ENCODE measurements around the gene ACTG1.

Gene ACTG1

DNA sequence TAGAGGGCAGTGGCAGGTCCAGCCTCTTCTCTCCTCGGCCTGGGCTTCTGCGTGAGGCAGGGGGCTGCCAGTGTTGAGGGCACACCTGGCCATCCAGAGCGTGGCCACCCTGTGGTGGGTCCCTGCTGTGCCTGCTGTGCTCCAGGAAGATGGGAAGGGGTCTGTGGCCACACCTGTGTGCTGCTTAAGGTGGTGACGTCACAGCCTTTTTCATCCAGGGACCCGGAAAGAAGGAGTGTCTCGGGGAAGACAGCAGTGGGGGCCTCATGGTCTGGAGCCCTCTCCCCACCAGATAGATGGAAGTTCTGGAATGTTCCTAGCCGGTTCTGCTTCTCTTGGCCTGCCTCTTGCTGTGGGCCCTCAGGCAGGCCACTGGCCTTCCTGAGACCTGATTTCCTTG, 36.5 kb downstream of the ACTG1 start:
- no peak for TF ChIP-seq CTCF (IDR thresholded peaks at IDR 0.05; ENCODE audit: insufficient read depth, low read length, poor library complexity, severe bottlenecking)
- H3K27me3 ChIP-seq (replicated peaks; ENCODE audit: control insufficient read depth, insufficient read depth, low read length): no peaks in the 10 kb centered on the region; the same call in 1 of the 2 replicates
- DNase-seq (ENCODE audit: extremely low read depth, insufficient read length): no peak
- no peaks in the 10 kb centered on the region for H3K36me3 ChIP-seq (ENCODE audit: control insufficient read depth, insufficient read depth, low read length)
- no peak overlapping the region for H3K4me3 ChIP-seq (replicated peaks; ENCODE audit: low read depth, low read length)

DNA sequence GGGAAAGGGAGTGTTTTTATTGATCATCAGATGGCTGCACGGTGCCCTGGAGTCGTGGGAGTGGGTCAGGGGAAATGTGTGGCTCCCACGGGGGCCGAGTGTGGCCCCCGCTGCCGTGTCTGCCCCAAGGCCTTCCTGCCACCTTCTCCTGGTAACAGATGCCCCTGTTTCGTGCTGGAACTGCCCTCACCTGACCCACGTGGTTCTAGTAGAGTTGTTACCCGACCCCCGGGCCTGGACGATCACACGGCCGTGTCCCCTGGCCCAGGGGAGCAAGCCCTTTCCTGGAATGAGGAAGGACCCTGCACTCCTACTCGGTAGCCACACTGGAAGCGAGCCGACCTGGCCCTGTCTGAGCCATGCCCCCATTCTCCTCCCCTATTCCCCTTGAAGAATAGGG, 37.6 kb downstream of the ACTG1 start:
- Histone ChIP-seq H3K36me3 (ENCODE audit: control insufficient read depth, insufficient read depth, low read length) (no peaks in the 10 kb centered on the region), H3K27me3 (replicated peaks; ENCODE audit: control insufficient read depth, insufficient read depth, low read length) (no peaks in the 10 kb centered on the region; the same call in 1 of the 2 replicates), H3K4me3 (replicated peaks; ENCODE audit: low read depth, low read length) (no peak overlapping the region)
- no peak for TF ChIP-seq CTCF (IDR thresholded peaks at IDR 0.05; ENCODE audit: insufficient read depth, low read length, poor library complexity, severe bottlenecking)
- DNase-seq (ENCODE audit: extremely low read depth, insufficient read length): no peak

DNA sequence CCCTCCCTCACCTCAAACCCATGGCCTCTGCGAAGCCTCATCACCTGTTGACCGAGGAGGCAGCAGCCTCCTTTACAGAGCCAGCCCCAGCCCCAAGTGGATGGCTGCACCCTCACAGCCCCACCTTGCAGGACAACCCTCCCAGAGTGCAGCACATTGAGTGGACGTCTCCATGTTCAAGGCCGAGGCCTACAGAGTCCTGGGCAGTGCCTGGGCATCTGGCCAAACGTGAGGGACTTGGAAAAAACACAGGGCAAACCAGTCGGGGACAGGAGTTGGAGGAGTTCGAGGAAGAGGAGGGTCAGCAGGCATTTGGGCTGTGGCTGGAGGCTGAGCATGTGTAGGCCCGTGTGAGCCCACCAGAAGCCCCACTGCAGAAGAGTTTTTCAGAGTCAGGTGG, 39.6 kb downstream of the ACTG1 start:
- Histone ChIP-seq H3K4me3 (replicated peaks; ENCODE audit: low read depth, low read length) (no peak overlapping the region), H3K36me3 (ENCODE audit: control insufficient read depth, insufficient read depth, low read length) (no peaks in the 10 kb centered on the region), H3K27me3 (replicated peaks; ENCODE audit: control insufficient read depth, insufficient read depth, low read length) (no peaks in the 10 kb centered on the region; the same call in 1 of the 2 replicates)
- no peak for DNase-seq (ENCODE audit: extremely low read depth, insufficient read length)
- TF ChIP-seq CTCF (IDR thresholded peaks at IDR 0.05; ENCODE audit: insufficient read depth, low read length, poor library complexity, severe bottlenecking): no peak

DNA sequence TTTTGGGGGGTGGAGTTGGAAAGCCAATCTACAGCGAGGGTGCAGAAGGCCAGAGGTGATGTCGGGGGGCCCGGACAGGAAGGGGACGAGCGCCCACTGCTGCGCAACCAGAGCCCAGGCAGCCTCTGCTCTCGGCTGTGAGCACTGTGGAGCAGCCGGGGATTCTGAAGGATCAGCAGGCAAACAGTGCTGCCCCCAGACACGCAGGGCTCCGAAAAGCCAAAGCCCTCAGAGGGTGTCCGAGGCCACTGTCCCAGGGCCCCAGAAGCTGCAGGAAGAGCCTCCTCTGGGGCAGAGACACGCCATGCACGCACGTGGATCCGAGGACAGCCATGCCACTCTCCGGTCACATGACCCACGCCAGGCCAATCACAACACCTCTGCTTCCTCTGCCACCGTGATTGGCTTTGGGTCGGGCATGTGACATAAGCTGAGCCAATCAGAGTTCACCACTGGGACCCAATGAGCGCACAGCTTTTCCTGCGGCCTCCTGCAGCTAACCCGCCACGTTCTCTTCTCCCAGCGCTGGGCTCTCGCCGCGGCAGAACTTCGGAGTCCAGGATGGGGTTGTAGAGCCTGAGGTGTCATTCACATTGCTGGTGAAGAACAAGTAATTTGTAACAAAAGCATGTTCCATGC, 40.7 kb downstream of the ACTG1 start:
- no peak for TF ChIP-seq CTCF (IDR thresholded peaks at IDR 0.05; ENCODE audit: insufficient read depth, low read length, poor library complexity, severe bottlenecking)
- Histone ChIP-seq H3K4me3 (replicated peaks; ENCODE audit: low read depth, low read length) (no peak overlapping the region), H3K36me3 (ENCODE audit: control insufficient read depth, insufficient read depth, low read length) (no peaks in the 10 kb centered on the region), H3K27me3 (replicated peaks; ENCODE audit: control insufficient read depth, insufficient read depth, low read length) (no peaks in the 10 kb centered on the region; the same call in 1 of the 2 replicates)
- DNase-seq (ENCODE audit: extremely low read depth, insufficient read length): no peak

DNA sequence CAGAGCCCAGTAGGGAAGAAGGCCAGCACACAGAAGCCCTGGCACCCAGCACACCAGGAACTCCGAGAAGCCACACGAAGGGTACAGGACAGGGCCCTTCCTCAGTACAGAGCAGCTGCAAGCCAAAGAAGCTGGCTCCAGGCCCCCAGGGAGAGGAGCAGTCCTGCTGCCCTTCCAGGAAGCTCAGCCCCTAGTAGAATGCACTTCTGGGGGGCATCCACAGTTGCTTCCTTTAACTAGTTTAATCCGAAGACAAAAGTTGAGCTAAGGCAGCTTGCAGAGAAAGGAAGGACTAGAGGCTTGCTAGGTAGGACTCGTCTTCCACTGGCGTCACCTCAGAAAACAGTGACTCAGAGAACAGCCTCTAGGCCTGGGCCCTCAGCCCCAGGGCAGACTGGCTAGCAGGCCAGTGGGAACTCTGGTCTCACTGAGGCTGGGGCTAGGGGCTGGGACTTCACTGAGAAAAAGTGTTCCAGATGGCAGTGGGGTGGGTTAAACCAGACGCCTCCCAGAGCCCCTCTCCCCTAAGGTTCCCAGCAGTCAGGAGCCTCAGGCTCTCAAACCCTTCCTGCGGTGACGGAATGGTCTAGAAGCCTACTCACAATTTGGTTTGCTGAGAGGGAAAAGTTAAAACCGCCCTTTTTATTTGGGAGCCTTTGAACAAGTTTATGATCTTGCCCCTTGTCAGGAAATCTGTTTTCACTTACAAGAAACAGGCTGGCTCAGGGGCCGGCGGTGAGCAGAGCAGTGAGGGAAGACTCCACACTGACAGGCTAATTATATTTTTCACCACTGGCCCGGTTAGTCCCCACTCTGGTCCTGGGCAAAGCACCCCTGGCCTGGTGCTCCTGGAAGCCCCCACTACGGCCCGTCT, 41.4 kb downstream of the ACTG1 start:
- TF ChIP-seq CTCF (IDR thresholded peaks at IDR 0.05; ENCODE audit: insufficient read depth, low read length, poor library complexity, severe bottlenecking): no peak
- no peak for DNase-seq (ENCODE audit: extremely low read depth, insufficient read length)
- H3K27me3 ChIP-seq (replicated peaks; ENCODE audit: control insufficient read depth, insufficient read depth, low read length): no peaks in the 10 kb centered on the region; the same call in 1 of the 2 replicates
- H3K4me3 ChIP-seq (replicated peaks; ENCODE audit: low read depth, low read length): no peak overlapping the region
- no peaks in the 10 kb centered on the region for H3K36me3 ChIP-seq (ENCODE audit: control insufficient read depth, insufficient read depth, low read length)
